HG03521 (cell line): ENCODE results near the gene SLC13A1.
"Not testable (repeated sequence)": the region's sequence is repeated elsewhere in the genome, so short reads cannot be mapped to it uniquely, and the experiment has no call there.

Experiments used
- ATAC-seq: cut with Tn5 transposase; IDR thresholded peaks from one replicate; pipeline ENCODE4 v1.9.1; 2021; ENCODE audit warnings: mild to moderate bottlenecking, moderate library complexity; ENCODE audit not compliant: unreplicated experiment

The SLC13A1 gene

DNA sequence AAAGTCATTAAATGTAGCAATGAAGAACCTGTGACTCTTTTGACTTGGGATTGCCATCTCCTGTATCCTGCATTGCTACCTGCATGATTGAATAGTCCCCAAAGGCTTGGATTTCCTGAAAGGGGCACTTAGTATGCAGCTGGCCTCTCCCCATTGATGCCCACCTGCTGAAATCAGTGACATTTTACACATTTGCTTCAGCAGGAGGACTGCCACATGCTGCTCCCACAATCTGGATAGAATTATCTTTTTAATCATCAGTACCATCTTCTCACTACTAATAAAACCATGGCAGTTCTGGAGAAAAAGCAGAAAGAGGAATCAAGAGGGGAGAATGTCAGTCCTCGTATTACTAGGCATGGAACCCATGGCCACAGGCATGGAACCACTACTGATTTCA is 67.8 kb downstream of the SLC13A1 start:
- no peak for ATAC-seq

DNA sequence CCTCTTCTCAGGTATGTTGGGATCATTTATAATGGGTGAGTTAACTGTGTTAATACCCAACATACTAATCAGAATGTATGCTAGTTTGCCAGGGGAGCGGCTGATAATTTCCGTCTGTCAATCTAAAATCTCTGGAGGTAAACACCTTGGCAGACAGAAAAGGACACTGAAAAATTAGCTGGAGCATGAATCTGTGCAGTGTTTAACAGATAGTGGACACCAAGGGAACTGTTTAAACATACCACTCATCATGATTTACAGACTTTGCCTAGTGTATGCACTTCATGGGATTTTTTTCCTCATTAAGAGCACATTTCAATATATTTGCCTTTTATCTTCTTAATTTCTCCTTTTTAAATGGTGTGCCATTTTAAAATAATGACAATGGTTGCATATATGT is 68.2 kb downstream of the SLC13A1 start:
- no peak for ATAC-seq

DNA sequence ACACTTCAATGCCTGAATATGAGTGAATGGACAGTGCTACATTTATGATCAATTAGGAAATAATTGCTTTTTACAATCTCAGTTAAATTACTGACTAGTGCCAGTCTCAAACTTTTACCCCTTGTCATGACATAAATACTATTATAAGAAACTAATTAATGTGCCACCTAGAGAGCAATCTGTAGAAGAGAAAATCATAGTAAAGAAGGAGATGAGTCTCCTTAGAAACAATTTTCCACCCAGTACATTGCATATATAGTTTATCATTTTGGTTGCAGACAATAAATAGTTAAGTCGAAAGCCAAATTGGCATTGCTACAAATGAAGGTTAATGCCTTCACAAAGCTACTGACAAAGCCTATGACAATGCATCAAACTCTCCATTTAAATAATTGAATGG is 68.6 kb downstream of the SLC13A1 start:
- no peak for ATAC-seq

DNA sequence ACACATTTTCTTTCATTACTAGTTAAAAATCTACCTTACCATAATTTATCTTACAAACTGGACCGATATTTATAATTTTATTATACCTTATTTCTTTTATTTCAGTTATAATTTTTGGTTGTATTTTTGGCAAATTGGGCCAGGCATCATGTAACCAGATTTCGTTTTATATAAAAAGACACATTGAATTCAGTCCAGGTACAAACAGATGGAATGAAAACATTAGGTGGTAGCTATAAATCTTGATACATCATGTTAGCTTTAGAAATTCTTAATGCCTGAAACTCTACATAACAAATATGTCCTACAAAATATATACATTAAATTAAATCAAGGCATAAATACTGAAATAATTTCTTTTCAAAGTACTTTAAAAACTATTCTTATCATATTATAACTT is 73.1 kb downstream of the SLC13A1 start:
- ATAC-seq: no peak

DNA sequence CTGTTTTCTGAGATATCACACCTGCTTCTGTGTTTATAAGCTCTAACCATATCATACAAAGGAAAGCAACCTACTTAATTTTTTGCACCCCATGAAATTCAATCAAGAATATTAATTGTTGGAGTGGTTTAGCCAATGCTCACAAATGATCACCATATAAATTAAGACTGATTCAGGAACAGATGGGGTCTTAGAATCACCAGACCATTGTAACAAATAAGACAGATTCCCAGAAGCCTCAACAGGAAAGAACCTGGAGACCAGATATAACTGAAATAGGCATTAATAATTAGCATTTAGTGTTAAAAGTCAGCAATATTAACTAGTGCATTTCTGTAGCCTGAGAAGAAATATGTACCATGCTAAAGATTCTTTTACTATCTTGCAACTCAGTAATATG is 73.6 kb downstream of the SLC13A1 start:
- ATAC-seq: no peak

DNA sequence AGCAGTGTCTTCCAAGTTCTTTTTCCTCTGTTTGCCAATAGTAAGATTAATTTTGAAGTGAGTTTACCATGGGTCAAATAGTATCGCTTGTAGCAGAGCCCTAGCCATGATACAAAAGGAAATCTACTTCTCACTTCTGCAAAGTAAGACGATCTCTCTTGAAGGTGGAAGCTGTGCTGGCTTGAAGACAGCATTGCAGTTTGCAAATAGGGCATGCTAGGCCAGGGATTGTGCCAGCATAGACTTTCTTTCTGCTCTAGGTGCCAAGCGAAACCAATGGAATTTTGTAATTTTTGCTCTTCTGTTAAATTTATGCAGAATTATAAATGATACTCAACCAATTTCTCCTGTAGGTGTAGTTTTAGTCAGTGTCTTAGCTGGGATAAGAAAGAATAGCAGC is 74.5 kb downstream of the SLC13A1 start:
- no peak for ATAC-seq

DNA sequence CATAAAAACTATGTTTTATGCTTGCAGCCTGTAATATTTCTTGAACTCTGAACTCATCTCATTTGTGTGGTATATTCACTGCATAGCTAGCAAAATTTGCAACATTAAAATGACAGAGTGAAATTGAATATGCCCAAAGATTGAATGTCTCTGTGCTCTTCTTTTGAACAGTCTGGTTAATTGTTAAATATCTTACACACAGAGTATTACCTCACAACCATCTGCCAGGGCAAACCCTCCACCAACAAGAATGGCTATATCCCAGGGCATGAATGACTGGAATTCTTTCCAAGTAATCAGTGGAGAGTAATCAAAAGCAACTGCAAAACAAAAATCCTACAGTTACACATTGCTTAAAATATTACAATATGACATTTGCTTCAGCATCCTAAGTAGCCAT is 76.9 kb downstream of the SLC13A1 start:
- no peak for ATAC-seq

DNA sequence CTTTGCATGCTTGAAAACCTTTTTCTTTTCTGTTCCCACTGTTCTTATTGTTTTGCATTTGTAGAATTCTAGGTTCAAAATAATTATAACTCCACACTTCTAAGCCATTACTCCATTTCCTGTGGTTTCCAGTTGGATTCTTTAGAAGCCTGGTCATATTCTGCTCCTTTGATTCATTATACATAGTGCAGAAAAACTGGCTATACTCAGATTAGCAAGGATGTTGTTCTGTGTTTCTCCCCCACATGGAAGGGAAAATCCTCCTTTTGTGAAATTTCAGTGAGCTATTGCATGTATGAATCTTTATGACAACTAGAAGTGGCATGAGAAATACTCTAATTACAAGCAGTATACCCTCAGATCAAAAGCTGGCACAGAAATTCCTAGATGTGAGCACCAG is 79.5 kb downstream of the SLC13A1 start:
- no peak for ATAC-seq

DNA sequence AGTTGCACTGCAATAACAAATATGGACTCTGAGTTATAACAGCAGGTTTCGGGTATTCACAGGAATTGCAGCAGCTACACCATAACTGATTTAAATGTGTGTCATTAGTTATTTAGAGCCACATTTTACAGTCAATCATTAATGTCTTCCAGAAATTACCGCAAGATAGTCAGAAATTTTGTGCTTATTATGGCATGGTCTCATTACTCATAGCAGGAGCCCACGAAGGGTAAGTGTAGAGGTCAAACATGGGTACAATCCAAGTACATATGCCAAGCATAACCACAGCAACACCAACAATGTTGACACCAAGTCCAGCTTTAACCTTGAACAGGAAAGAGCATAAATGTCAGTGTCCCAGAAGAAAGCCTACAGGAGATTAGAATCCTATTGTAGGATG is 84.4 kb downstream of the SLC13A1 start:
- ATAC-seq: no peak

DNA sequence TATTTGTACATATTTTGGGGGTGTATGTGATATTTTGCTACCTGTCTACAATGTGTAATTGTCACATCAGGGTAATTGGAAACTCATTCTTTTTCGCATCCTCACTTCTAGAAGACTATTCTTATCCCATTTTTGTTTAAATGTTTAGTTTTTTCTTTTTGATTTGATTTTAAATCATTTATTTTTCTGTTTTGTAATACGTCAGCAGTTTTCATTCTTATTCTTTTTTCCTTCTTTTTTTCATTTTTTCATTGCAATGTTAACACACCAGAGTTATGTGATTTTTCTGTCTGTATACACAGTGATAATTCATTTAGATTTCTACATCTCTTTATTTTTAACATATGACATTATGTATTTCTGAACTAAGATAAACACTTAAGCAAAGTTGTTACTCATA is 85.5 kb downstream of the SLC13A1 start:
- ATAC-seq: no peak

DNA sequence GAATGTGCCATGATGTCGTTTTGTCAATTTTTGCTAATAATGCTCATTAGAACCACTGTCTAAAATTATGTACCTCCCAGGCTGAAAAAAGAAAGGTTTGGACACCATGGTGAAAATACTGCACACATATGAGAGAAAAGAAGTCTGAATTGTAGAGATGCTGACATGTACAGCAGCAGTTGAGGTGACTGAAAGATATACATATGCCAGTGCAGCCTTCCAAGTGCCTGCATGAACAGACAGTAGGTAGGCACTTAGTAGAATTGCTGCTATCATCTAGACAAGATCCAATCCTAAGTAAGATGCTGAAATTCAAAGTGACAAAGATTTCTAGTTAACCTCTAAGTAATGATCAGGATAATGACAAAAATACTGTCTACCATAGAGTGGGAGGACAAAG is 86.9 kb downstream of the SLC13A1 start:
- no peak for ATAC-seq

DNA sequence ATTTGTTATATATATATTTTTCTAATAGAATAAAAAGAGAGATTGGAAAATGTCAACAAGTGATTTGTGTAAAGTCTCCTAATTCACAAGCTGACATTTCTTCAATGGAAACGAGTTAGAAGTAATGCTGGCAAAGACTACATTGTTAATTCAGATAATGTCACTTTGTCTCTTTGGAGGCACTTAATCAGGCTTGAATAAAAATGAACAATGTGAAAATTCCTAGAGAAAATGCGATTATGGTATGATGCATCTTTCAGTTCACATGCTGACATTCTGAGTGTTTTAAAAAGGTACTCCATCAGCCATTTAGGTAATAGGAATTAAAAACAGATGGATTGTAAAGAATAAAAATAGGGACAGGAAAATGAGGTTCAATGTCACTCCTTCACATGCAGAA is 100.1 kb downstream of the SLC13A1 start:
- ATAC-seq: no peak

DNA sequence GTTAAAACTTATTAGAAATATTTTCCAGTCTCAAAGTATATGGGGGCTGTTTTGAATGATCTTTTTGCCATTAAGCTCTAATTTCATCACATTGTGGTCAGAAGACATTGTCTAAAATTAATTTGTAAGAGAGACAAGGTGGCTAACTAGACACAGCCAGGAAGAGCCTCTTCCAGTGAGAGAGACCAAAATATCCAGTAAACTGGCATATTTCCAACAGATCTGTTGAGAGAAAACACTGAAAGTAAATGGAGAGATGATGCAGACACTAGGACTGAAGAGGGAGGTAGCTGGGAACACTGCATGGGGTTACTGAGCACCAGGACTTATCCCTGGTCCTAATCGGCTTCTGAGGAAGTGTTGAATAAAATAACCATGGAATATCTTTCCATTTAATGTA is 102.8 kb downstream of the SLC13A1 start:
- ATAC-seq: no peak

DNA sequence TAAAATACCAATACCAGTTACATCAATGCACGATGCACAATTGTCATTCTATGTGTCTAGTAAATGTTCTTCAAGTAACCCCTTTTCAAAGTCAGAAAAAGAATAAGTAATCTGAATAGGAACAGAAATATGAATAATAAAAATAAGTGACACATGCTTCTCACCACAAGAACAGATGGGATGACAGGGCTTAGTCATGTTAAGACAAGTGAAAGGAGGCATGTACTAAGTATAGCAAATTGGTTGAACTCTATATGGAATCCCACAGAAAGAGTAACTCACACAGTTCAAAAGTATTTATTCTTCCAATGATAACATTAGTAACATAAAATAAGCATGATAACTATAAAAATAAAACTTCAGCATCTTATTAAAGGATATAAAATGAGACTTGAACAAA is 103.3 kb downstream of the SLC13A1 start:
- no peak for ATAC-seq

DNA sequence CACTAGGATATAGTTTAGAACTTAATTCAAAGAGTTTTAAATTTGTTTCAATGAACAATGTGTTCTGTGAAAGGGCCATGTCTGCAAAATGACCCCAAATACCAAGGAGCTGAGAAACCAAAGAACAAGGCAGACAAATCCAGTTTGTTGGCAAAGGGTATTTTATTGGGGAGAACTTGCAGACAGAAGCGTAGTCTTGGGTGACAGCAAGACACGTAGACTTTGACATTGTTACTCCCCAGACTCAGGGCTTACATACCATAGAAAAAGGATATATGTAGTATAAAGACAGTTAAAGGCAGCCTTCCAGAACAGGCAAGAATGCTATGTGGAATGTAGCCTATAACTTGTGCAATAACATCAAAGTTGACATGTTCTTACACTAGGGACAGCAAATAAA is 109.3 kb downstream of the SLC13A1 start:
- no peak for ATAC-seq

DNA sequence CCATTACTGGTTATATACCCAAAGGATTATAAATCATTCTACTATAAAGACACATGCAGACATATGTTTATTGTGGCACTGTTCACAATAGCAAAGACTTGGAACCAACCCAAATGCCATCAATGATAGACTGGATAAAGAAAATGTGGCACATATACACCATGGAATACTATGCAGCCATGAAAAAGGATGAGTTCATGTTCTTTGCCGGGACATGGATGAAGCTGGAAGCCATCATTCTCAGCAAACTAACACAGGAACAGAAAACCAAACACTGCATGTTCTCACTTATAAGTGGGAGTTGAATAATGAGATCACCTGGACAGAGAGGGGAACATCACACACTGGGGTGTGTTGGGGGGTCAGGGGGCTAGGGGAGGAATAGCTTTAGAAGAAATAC is 112.9 kb downstream of the SLC13A1 start:
- ATAC-seq: not testable (repeated sequence)

DNA sequence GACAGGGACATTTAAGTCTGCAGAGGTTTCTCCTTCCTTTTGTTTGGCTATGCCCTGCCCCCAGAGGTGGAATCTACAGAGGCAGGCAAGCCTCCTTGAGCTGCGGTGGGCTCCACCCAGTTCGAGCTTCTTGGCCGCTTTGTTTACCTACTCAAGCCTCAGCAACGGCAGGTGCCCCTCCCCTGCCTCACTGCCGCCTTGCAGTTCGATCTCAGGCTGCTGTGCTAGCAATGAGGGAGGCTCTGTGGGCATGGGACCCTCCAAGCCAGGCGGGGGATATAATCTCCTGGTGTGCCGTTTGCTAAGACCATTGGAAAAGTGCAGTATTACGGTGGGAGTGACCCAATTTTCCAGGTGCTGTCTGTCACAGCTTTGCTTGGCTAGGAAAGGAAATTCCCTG is 114.9 kb downstream of the SLC13A1 start:
- ATAC-seq: not testable (repeated sequence)

DNA sequence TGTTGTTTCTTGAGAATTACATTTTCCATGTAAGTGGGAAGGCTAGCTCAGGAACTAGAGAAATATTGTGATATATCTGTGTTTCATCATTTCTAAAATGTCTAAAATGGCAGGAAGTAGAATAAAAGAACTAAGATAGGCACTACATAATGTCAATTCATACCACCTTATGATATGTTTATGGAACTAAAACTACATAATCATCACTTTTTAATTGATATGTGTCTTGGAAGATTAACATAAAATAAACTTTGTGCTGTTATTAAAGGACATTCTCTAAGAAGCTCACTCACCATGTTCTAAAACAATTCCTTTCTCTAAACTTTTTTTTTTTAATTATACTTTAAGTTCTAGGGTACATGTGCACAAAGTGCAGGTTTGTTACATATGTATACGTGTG is 120.7 kb downstream of the SLC13A1 start:
- ATAC-seq: no peak

DNA sequence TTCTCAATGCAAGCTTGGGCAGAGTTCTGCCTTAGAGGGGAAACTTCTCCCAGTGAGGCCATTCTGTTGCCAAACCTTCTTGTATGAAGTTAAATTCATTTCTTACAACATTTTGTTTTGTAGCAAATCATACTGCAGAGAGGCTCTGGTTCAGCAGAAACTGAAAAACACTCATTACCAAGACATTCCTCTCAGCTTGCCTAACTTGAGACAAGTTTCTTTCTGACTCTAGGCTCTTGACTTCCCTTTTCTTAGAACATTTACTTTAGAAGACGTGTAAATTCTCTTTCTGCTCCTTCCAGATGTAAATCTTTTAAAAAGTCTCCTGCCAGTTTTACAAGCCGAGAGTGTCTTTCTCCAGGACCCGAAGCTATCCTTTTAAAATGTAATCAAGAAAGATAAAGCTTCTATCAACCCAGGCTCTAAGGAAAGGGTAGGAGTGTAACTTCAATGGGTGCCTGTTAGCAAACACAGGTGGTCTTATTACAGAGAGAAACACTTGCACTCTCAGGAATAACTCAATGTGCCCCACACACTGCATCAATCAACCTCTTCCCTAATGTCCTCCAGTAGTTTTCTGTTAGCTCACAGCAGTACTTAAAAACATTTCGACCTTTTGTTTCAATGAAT is 123.8 kb downstream of the SLC13A1 start:
- no peak for ATAC-seq

DNA sequence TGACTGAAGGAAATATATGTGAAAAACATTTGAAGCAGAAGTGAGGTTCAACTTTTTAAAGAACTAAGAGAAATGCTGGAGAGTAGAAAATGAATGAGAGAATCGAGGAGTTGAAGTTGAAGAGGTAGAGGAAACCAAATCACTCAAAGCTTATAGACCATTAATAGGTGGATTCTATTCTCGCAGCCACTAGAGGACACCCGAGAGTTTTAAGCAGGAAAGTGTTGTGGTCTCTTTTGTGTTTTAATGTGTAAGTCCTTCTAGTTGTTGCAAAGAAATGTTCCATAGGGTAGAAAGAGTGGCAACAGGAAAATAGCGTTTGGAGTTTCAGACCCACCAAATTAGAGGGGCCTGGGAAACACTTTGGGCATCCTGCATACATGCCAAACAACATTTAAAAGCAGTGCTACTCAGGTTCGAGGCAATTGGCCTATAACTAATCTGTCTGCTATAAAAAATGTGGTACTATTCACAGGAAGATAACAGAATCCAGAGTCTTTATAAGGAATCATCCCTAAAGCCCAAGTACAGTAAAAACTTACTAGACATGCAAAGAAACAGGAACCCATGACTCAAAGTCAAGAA is 129.0 kb downstream of the SLC13A1 start:
- no peak for ATAC-seq

DNA sequence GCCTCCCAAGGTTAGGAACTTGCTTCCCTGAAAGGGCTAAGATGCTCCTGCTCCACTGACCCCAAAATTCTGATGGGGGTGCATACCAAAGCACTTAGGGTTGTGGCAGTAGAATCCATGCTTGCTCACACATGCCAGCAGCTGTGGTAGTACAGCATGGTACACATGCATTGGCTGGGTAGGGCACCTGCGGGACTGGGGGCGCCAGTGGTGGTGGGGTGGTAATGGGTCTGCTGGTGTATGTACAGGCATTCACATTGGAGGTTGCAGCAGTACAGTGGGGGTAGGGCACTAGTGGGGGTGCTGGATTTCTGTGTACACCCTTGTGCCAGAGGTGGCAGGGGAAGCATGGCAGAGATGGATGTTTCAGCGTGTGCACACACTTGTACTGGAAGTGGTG is 132.0 kb downstream of the SLC13A1 start:
- ATAC-seq: no peak
